GM10266 (cell line): ENCODE results near the gene HPS5.

Experiments
- DNase-seq: peaks from one replicate; pipeline ENCODE4 v3.0.0; 2012; ENCODE audit errors: extremely low spot score
- TF ChIP-seq, protein P1 (sequence below): IDR thresholded peaks from 2 replicates; pipeline ENCODE4 v1.5.1; 2012; ENCODE audit warnings: mild to moderate bottlenecking, low read depth; ENCODE audit not compliant: control insufficient read depth, insufficient read depth; ENCODE audit errors: missing control alignments

HPS5 gene

DNA sequence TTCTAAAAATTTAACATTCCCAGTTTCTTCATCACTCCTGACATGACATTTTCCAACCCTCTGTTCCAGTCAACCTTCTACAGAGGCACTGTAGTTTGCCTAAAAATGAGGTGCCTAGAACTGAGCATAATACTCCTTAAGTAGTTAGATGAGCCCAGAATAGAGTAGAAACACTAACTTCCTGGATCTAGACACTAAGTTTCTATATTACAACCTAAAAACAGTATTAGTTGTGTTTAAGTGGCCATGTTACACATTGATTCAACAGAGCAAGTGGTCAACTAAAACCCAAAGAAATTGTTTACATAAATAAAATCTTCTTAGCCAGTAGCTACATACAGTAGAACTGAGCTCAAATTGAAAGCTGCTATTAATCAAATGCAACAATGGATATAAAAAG is 1.3 kb downstream of the HPS5 start:
- no peak for DNase-seq
- TF ChIP-seq, protein P1, sequence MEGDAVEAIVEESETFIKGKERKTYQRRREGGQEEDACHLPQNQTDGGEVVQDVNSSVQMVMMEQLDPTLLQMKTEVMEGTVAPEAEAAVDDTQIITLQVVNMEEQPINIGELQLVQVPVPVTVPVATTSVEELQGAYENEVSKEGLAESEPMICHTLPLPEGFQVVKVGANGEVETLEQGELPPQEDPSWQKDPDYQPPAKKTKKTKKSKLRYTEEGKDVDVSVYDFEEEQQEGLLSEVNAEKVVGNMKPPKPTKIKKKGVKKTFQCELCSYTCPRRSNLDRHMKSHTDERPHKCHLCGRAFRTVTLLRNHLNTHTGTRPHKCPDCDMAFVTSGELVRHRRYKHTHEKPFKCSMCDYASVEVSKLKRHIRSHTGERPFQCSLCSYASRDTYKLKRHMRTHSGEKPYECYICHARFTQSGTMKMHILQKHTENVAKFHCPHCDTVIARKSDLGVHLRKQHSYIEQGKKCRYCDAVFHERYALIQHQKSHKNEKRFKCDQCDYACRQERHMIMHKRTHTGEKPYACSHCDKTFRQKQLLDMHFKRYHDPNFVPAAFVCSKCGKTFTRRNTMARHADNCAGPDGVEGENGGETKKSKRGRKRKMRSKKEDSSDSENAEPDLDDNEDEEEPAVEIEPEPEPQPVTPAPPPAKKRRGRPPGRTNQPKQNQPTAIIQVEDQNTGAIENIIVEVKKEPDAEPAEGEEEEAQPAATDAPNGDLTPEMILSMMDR = no peak

DNA sequence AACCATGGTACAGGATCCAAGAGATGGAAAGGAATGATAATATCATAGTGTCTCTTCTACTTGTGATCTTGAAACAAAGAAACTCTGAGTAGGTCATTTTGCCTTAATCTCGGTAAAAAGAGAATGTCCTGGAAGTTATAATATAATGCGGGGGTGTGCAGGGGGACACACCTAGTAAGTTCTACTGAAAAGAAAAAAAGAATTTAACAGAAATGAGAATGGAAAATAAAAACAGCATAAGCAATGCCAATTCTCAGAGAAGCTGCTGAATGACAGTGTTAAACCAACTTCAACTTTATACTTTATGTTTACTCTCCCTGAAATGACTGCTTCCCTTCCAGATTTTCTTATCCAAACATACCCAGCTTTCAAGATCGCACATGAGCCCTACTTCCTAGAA is 2.0 kb downstream of the HPS5 start:
- TF ChIP-seq, protein P1 = no peak
- DNase-seq = no peak

DNA sequence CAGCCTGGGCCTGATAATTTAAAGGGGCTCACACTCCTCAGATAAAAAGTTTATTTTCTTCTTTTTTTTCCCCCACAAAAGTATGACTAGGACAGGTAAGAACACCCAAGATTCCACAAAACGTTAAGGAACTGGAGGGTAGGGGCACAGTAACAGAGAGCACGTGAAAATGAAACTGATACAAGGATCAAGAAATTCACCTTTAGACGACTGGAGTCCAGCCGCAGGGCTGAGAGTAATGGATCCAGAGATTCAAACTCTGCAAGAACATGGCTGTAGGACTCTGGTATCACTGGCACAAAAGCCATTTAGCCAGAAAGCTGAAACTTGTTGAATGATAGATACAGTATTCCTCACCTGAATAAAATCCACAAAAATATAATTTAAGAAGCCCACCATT is 4.4 kb downstream of the HPS5 start:
- TF ChIP-seq, protein P1 = no peak

DNA sequence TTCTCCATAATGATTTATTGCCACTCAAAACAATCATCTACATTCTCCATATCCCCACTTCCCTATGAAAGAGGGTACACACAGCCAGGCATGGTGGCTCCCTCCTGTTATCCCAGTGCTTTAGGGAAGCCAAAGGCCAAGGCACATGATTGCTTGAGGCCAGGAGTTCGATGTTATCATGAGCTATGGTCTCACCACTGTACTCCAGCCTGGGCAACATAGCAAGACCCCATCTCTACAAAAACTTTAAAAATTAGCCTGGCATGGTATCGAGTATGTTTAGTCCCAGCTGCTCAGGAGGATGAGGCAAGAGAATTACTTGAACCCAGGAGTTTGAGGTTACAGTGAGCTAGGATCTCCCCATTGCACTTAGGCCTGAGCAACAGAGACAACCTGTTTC is 6.0 kb downstream of the HPS5 start:
- DNase-seq = no peak
- TF ChIP-seq, protein P1 = no peak

More for the DNA sequence above, 4.4 kb downstream of the HPS5 start:
- DNase-seq = no peak

DNA sequence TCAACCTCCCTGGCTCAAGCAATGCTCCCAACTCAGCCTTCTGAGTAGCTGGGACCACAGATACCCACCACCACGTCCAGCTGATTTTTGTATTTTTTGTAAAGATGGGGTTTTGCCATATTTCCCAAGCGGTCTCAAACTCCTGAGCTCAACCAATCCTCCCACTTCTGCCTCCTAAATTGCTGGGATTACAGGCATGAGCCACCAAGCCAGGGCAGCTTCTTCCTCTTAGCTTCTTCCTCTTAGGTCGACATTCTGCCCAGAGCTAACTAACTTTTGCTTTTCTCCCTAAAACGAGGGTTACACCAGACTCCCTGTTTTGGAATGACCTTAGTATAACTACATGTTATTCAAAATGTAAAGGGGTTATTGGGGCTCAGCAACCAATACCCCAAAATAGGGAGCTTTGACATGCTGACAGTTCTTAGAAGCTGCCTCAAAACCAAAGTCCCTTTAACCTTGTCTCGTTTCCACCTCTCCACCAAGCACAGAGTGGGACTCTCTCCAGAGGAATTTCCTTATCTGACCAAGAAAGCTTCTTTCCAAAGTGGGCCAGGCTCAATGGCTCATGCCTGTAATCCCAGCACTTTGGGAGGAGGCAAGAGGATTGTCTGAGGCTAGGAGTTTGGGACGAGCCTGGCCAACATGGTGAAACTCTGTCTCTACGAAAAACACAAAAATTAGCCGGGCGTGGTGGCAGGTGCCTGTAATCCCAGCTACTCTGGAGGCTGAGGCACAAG is 7.0 kb downstream of the HPS5 start:
- TF ChIP-seq, protein P1 = no peak

DNA sequence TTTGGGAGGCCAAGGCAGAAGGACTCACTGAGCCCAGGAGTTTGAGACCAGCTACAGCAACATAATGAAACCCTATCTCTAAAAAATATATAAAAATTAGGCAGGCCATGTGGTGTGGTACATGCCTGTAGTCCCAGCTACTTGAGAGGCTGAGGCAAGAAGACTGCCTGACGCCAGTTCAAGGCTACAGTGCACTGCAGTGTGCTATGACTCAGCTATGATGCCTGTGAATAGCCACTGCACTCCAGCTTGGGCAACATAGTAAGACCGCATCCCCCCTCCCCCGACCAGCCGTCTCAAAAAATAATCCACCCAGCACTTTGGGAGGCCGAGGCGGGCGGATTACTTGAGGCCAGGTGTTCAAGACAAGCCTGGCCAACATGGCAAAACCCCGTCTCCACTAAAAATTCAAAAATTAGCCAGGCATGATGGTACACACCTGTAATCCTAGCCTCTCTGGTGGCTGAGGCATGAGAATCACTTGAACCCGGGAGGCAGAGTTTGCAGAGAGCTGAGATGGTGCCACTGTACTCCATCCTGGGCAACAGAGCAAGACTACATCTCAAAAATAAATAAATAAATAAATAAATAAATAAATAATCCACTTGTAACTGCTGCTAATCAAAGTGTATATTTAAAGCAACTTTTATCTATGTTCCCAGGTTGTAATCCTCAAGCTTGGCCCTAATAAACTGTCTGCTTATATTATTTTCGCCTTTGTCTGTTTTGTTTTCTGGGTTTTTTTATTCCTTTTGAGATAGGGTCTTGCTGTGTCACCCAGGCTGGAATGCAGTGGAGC is 7.8 kb downstream of the HPS5 start:
- TF ChIP-seq, protein P1 = no peak
- DNase-seq = no peak

More for the DNA sequence above, 7.0 kb downstream of the HPS5 start:
- DNase-seq = no peak
